HG03565 (cell line): ENCODE results near the gene AGAP1.

ENCODE experiments used
- ATAC-seq: cut with Tn5 transposase; IDR thresholded peaks from one replicate; pipeline ENCODE4 v1.9.1; 2021; ENCODE audit warnings: mild to moderate bottlenecking, moderate library complexity; ENCODE audit not compliant: unreplicated experiment

AGAP1 gene

DNA sequence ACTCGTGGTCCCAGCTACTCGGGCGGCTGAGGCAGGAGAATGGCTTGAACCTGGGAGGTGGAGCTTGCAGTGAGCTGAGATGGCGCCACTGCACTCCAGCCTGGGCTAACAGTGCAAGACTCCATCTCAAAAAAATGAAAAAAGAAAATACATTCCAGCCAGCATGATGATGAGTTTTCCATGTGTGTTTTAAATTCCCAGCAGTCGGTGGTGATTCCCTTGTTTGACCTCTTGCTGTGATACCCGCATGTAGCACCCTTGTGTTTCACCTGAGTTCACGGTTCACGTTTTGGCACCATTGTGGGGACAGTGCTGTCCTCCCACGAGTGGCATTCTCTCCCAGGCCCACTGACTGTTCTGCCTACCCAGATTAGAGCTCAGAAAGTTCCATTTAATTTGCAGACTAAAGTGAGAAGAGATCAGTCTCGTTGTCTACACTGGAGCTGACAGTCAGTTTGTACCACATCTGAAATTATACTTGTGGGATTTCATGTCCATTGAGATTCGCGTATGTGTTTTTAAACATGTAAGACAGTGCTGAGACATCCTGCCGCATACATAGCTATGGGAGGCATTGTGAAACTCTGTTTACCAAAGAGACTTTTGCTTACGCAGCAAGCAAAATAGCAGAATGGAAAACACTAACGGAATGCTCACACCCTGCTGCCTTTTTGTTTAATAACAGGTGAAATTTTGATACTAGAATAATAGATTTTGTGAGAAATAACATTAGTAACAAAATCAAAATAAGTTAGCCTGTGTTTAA, 517.3 kb downstream of the AGAP1 start:
- ATAC-seq = no peak

DNA sequence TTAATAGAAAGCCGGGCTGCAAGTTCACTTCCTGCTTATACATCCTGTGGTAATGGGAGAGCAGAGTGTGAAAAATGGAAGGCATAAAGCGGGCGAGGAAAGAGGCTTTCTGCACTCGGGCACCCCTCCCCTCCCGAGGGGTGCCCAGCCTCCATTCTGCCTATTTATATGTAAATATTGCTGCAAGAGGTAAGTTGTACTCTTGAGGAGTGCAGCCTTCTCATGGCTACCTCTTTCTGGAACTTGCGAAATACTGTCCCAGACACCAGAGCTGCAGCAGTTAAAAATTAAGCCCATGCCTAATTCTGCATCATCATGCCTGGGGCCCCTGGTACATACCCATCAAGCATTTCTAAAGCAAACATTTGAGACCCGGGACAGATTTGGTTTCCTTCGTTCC, 518.3 kb downstream of the AGAP1 start:
- no peak for ATAC-seq

DNA sequence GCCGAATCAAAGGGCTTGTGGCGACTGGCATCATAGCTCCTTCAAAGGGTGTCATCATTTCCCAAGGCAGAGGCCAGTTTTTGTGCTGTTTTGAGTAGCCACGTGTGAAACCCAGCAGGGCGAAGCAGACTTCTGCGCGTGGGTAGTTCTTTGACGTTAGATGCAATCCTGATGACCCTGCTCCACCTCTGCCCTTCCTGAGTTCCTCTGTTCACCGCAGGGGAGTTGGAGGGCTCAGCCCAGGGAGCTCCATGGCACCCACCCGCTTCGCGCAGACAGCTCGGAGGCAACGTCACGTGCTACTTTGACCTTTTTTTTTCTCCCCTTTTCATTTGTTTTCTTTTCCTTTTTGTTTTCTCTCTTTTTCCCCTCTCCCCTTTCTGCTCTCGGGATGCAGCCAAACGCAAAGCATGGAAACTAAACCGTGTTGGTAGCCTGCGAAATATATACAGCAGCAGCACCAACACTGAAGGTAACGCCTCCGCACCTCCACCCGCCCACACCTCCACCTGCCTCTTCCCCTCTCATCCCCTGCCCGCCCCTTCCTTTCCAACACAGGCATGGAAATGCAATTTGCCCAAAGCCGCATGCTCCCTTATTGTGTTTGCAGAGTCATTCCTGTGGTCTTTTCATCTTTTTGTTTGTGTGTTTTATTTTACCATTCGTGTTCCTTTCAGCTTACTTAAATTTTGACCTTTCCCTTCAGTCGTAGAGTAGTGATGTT, 520.7 kb downstream of the AGAP1 start:
- ATAC-seq = no peak

DNA sequence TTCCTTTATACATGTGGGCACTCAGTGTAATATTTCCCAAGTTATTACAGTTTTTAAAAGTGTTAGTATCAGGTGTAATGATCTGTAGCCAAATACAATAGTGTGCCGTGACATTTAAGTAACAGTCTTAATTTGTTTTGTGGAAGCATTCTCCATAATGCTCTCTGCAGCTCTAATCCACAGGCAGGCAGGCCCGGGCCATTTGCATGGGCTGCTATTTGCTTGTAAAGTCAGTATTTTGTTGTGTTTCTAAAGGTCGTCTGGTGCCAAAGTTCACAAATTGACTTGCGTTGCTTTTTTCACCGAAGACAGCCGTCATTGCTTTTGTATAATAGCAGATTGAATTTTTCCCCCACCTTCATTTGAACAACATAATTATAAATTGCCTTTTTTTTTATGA, 521.3 kb downstream of the AGAP1 start:
- no peak for ATAC-seq

- ATAC-seq = no peak
These were observed 522.7 kb downstream of the AGAP1 start for GRCh38 chr2:236016496-236016895.

GRCh38 chr2:236017446-236017845, 523.6 kb downstream of the AGAP1 start:
- no peak for ATAC-seq

GRCh38 chr2:236019434-236019833, 525.6 kb downstream of the AGAP1 start:
- no peak for ATAC-seq

- no peak for ATAC-seq
These were observed 527.7 kb downstream of the AGAP1 start for GRCh38 chr2:236021499-236022057.

DNA sequence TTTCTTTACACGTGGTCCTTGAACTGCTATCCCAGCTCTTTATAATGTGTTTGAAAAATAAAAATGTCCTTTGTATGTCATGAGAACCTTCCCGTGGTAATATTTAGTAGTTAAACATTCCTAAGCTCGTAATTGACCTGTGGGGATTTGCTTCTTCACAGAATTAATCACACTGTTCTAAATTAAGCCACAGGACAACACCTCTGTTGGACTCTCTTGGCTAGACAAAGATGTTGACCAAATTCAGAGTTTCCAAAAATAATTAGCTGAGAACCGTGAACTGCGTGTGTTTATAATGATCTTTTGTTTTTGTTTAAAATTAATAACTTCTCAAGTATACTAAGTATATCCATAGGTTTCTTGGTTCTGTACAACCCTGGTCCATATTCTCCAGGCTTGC, 528.3 kb downstream of the AGAP1 start:
- no peak for ATAC-seq

DNA sequence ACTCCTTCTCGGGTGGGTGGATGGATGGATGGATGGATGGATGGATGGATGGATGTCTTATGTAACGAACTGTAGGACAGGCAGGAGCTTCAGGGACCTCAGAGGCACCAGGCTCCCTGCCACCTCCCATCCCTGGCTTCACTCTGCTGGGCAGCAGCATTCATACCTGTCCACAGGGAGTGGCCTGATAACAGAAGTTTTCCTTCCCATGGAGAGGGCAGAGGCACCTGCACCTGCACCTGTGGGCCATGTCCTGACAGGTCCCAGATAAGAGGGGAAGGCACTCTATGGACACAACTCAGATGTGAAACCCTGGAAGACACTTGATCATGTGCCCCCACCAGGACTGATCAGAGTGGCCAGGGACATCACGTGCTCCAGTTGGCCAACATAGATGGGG, 532.0 kb downstream of the AGAP1 start:
- ATAC-seq = no peak

DNA sequence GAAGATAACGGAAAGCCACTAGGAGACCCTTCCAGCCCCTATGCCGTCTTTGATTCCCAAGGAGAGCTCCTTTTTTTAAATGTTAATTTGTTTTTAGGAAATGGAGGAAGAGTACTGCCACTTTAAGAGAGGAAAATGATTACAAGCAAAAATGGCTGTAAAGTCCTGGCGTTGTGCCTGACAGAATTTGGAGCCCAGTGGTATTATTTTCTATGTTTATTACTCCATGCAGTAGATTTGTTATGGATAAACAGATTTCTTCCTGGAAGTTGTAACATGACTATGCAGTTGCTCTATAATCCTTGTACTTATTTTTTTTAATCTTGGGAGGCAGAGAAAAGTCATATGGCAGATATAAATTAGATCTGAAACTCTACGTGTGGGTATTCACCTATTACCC, 533.0 kb downstream of the AGAP1 start:
- no peak for ATAC-seq

DNA sequence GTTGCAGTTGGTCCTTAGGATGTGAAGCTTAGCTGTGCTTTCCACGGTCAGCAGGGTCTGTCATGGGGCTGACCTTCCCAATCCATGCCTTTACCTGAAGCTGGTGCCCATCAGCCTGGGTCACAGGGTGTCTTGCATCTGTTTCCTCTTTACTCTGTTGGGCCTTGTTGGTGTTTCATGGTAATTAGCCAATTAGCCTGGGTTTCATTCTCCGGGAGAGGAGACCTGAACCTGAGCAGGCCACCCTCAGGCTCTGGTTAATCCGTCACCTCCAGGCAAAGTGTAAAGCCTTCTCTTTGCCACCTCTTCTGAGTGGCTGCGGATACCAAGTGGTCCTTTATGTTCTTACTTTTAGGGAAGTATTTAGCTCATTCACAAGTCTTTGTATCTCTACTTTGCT, 534.2 kb downstream of the AGAP1 start:
- no peak for ATAC-seq

GRCh38 chr2:236033462-236033861, 539.6 kb downstream of the AGAP1 start:
- ATAC-seq = no peak

GRCh38 chr2:236034974-236035373, 541.1 kb downstream of the AGAP1 start:
- no peak for ATAC-seq

GRCh38 chr2:236036045-236036444, 542.2 kb downstream of the AGAP1 start:
- no peak for ATAC-seq

GRCh38 chr2:236038096-236038495, 544.3 kb downstream of the AGAP1 start:
- no peak for ATAC-seq

GRCh38 chr2:236040600-236041328, 546.9 kb downstream of the AGAP1 start:
- ATAC-seq = no peak

DNA sequence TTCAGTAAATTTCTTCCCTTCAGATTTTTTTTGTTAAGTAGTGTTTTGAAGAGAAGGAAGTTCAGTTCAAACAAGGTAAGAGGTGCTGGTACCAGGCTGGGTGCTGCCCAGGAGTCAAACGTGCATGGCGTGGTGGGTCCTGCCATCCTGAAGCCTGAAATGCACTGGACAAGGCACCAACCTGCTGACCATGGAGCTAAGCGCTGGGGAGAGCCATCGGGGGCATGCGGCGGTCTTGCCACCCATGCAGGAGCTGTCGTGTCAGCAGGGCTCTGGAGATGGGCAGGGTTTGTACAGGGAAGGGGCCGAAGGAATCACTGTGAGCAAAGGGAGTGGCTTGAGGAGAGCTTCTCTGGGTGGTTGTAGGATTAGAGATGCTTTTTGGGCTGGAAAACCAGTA, 547.8 kb downstream of the AGAP1 start:
- ATAC-seq = no peak

GRCh38 chr2:236042087-236042486, 548.2 kb downstream of the AGAP1 start:
- ATAC-seq = no peak

GRCh38 chr2:236044191-236044590, 550.3 kb downstream of the AGAP1 start:
- no peak for ATAC-seq
